OCI-LY7 (cell line): Measurements from ENCODE around the gene PLCXD3. TPM values are rescaled to one million over a fixed set of nuclear protein-coding genes. Genes with fewer than 3 reads are reported as not detected.

ENCODE experiments used
- BruUV-seq: library from RNA; stranded (reverse); fragments of 400-500 nt; replicated peaks from 2 replicates; lab custom pipeline; 2021; lab: Mats Ljungman, UMichigan
- CTCF ChIA-PET: fragments of 300-600 bp; sonication (Branson Sonifier 250); formaldehyde crosslinking; loops from one replicate; lab custom pipeline; 2022; ENCODE audit warnings: antibody characterized with exemption; ENCODE audit not compliant: unreplicated experiment; lab: Charles Lee
- POLR2A ChIA-PET: fragments of 300-600 bp; sonication (Branson Sonifier 250); formaldehyde crosslinking; loops from one replicate; lab custom pipeline; 2022; ENCODE audit warnings: antibody characterized with exemption; lab: Charles Lee
- DNase-seq: peaks from one replicate; pipeline ENCODE4 v3.0.0-alpha.2; 2015; ENCODE audit warnings: low spot score
- H2AFZ ChIP-seq: fragments of 200-600 bp; sonication (generic), shearing (Covaris generic); 2 replicates; pipeline ENCODE4 v1.6.1; 2014; ENCODE audit warnings: mild to moderate bottlenecking, antibody characterized with exemption, low read length, moderate library complexity
- H3K27ac ChIP-seq: fragments of 200-600 bp; sonication (generic); 2 replicates; pipeline ENCODE4 v1.5.1; 2014; ENCODE audit warnings: mixed run types, low read depth, mild to moderate bottlenecking, moderate library complexity, low read length, inconsistent platforms; ENCODE audit not compliant: poor library complexity, severe bottlenecking
- H3K36me3 ChIP-seq: fragments of 200-600 bp; sonication (generic); 2 replicates; pipeline ENCODE4 v1.6.1; 2014; ENCODE audit warnings: mild to moderate bottlenecking, antibody characterized with exemption, low read length, moderate library complexity, mixed read lengths; ENCODE audit not compliant: insufficient read depth
- H3K4me1 ChIP-seq: fragments of 200-600 bp; sonication (generic); 2 replicates; pipeline ENCODE4 v1.5.1; 2014; ENCODE audit warnings: mild to moderate bottlenecking, low read length; ENCODE audit not compliant: insufficient read depth, poor library complexity, severe bottlenecking
- H3K4me2 ChIP-seq: fragments of 200-600 bp; sonication (generic); 2 replicates; pipeline ENCODE4 v1.6.1; 2014; ENCODE audit warnings: mild to moderate bottlenecking, low read length
- H3K4me3 ChIP-seq: fragments of 200-600 bp; sonication (generic); 2 replicates; pipeline ENCODE4 v1.5.1; 2014; ENCODE audit warnings: mild to moderate bottlenecking, low read depth, low read length; ENCODE audit not compliant: poor library complexity, severe bottlenecking
- H3K79me2 ChIP-seq: fragments of 200-600 bp; sonication (generic); 2 replicates; pipeline ENCODE4 v1.6.1; 2016; ENCODE audit warnings: low read depth, mild to moderate bottlenecking, low read length, moderate library complexity, mixed read lengths; ENCODE audit not compliant: insufficient read depth
- H3K9me2 ChIP-seq: fragments of 200-600 bp; sonication (generic); 2 replicates; pipeline ENCODE4 v1.6.1; 2016; ENCODE audit warnings: mild to moderate bottlenecking, low read length, mixed read lengths; ENCODE audit not compliant: insufficient read depth
- H3K9me3 ChIP-seq: fragments of 200-600 bp; sonication (generic); 2 replicates; pipeline ENCODE4 v1.6.1; 2014; ENCODE audit warnings: mild to moderate bottlenecking, mixed run types, low read length, mixed read lengths
- H4K20me1 ChIP-seq: fragments of 200-600 bp; sonication (generic); 2 replicates; pipeline ENCODE4 v1.6.1; 2014; ENCODE audit warnings: mild to moderate bottlenecking, antibody characterized with exemption, low read length, moderate library complexity, mixed read lengths; ENCODE audit not compliant: insufficient read depth
- CTCF ChIP-seq: fragments of 200-600 bp; sonication (generic); conservative IDR thresholded peaks from 2 replicates; pipeline ENCODE4 v1.5.1; 2014; ENCODE audit warnings: mild to moderate bottlenecking, antibody characterized with exemption, low read length, moderate library complexity, mixed read lengths
- EZH2phosphoT487 ChIP-seq: fragments of 200-600 bp; sonication (generic); IDR thresholded peaks from 2 replicates; pipeline ENCODE4 v1.6.1; 2018; ENCODE audit warnings: low read depth, borderline replicate concordance, mild to moderate bottlenecking, mixed run types, antibody characterized with exemption, low read length, moderate library complexity, mixed read lengths
- intact Hi-C: fragments of 100-400 bp; cut with micrococcal nuclease; formaldehyde crosslinking; loops from one replicate; pipeline ENCODE4 v1.10.0; 2022; ENCODE audit not compliant: unreplicated experiment
- total RNA-seq, 2 experiments: library from RNA; depleted of rRNA in 1 of 2; stranded (reverse); fragments of >200 nt in 1 of 2; shearing (Covaris generic) in 1 of 2; gene quantifications; 2 replicates each; pipeline ENCODE4 v1.2.3, GENCODE V29; 2014 to 2022

Gene PLCXD3
- total RNA-seq, 2 experiments from 2014 or later = not detected

GRCh38 chr5:41270423-41271251 is 239.8 kb downstream of the PLCXD3 start:
- Histone ChIP-seq H3K36me3 (no peaks in the 10 kb centered on the region), H3K4me1 (no peaks in the 10 kb centered on the region), H3K4me2 (no peak overlapping the region), H2AFZ (no peak overlapping the region), H3K9me3 (no peaks in the 10 kb centered on the region), H4K20me1 (no peaks in the 10 kb centered on the region), H3K27ac (no peak overlapping the region), H3K4me3 (no peak overlapping the region), H3K9me2 (no peaks in the 10 kb centered on the region), H3K79me2 (no peaks in the 10 kb centered on the region)
- peak; percentile 72 for TF ChIP-seq CTCF
- TF ChIP-seq EZH2phosphoT487 = no peak
- ChIA-PET CTCF (no interaction called here), POLR2A (no interaction called here)
- peak; percentile 21 for DNase-seq
- intact Hi-C loops = loop anchor here (1.0 kb wide), 1 partner anchor 43 kb away; no protein-coding TSS in a partner anchor
- BruUV-seq = no TSS peak

- no TSS peak for BruUV-seq
- H3K27ac ChIP-seq = no peak overlapping the region
- H3K79me2 ChIP-seq = no peaks in the 10 kb centered on the region
- no peak overlapping the region for H2AFZ ChIP-seq
- ChIA-PET POLR2A (no interaction called here), CTCF (no interaction called here)
- H3K4me1 ChIP-seq = no peaks in the 10 kb centered on the region
- no peaks in the 10 kb centered on the region for H3K9me3 ChIP-seq
- no peaks in the 10 kb centered on the region for H3K9me2 ChIP-seq
- intact Hi-C loops = no loop called here
- TF ChIP-seq CTCF (no peak), EZH2phosphoT487 (no peak)
- H3K4me3 ChIP-seq = no peak overlapping the region
- no peak for DNase-seq
- no peak overlapping the region for H3K4me2 ChIP-seq
- no peaks in the 10 kb centered on the region for H4K20me1 ChIP-seq
- H3K36me3 ChIP-seq = no peaks in the 10 kb centered on the region
These were observed 241.5 kb downstream of the PLCXD3 start for GRCh38 chr5:41268894-41269293.

GRCh38 chr5:41266377-41266776 is 244.0 kb downstream of the PLCXD3 start:
- Histone ChIP-seq H3K4me2 (no peak overlapping the region), H2AFZ (no peak overlapping the region), H3K9me3 (no peaks in the 10 kb centered on the region), H3K4me3 (no peak overlapping the region), H3K9me2 (no peaks in the 10 kb centered on the region), H3K36me3 (no peaks in the 10 kb centered on the region), H4K20me1 (no peaks in the 10 kb centered on the region), H3K4me1 (no peaks in the 10 kb centered on the region), H3K27ac (no peak overlapping the region), H3K79me2 (no peaks in the 10 kb centered on the region)
- no peak for DNase-seq
- ChIA-PET POLR2A (interaction anchor here (0.5 to 0.6 kb wide), 3 partner anchors 85 to 300 kb away, joined by 3 to 4 read pairs (median 4); no protein-coding TSS in a partner anchor), CTCF (no interaction called here)
- no TSS peak for BruUV-seq
- intact Hi-C loops = no loop called here
- TF ChIP-seq CTCF = no peak
- TF ChIP-seq EZH2phosphoT487 = no peak
